HEK293 (cell line): Measurements from ENCODE around the gene ARL8A.

Source experiments
- CTCF ChIA-PET: fragments of 350-600 bp; formaldehyde crosslinking; extraction: SDS; loops from one replicate; lab custom pipeline; 2021; ENCODE audit warnings: antibody characterized with exemption; lab: Yijun Ruan, JAX
- POLR2A ChIA-PET: fragments of 300-600 bp; formaldehyde crosslinking; extraction: SDS; loops from one replicate; lab custom pipeline; 2020; ENCODE audit warnings: antibody characterized with exemption, inconsistent platforms; lab: Yijun Ruan, JAX
- H3K27ac ChIP-seq: fragments of 200-500 bp; sonication (Bioruptor generic); 2 replicates; pipeline ENCODE4 v1.5.1; 2014; ENCODE audit warnings: low read depth, low read length, control low read depth, inconsistent platforms; ENCODE audit errors: extremely low read depth
- H3K36me3 ChIP-seq, 2 experiments: fragments of 200-500 bp in 1 of 2; sonication (Bioruptor generic) in 1 of 2; 1 replicate in 1 of 2; 2 replicates in 1 of 2; pipeline ENCODE4 v1.5.1; 2014 to 2017; ENCODE audit warnings: inconsistent platforms in 2 of 2, low read length in 2 of 2; ENCODE audit not compliant: control insufficient read depth in 2 of 2, insufficient read depth in 1 of 2
- H3K4me1 ChIP-seq: fragments of 200-500 bp; sonication (Bioruptor generic); 2 replicates; pipeline ENCODE4 v1.5.1; 2014; ENCODE audit warnings: mild to moderate bottlenecking, low read length, inconsistent platforms; ENCODE audit not compliant: control insufficient read depth, insufficient read depth
- H3K4me3 ChIP-seq: 2 replicates; pipeline ENCODE4 v1.5.1; 2011; ENCODE audit warnings: low read depth, mild to moderate bottlenecking, control low read depth, low read length, moderate library complexity
- H3K9me3 ChIP-seq: fragments of 200-500 bp; sonication (Bioruptor generic); 2 replicates; pipeline ENCODE4 v1.5.1; 2014; ENCODE audit warnings: low read depth, low read length, inconsistent platforms; ENCODE audit not compliant: control insufficient read depth, insufficient read depth
- EGR2 ChIP-seq: fragments of 450-650 bp; formaldehyde crosslinking; IDR thresholded peaks from 2 replicates; pipeline ENCODE4 v1.5.1; 2016; ENCODE audit warnings: low read depth, missing biosample characterization, missing genetic modification characterization
- GFI1B ChIP-seq: fragments of 450-650 bp; formaldehyde crosslinking; IDR thresholded peaks from 2 replicates; pipeline ENCODE4 v1.5.1; 2016; ENCODE audit warnings: missing biosample characterization, missing genetic modification characterization
- MZF1 ChIP-seq: fragments of 450-650 bp; formaldehyde crosslinking; IDR thresholded peaks from 2 replicates; pipeline ENCODE4 v1.5.1; 2017; ENCODE audit warnings: missing biosample characterization, missing genetic modification characterization, borderline replicate concordance
- SP2 ChIP-seq: fragments of 450-650 bp; formaldehyde crosslinking; IDR thresholded peaks from 2 replicates; pipeline ENCODE4 v1.5.1; 2016; ENCODE audit warnings: missing biosample characterization, missing genetic modification characterization
- ZNF112 ChIP-seq: fragments of 450-650 bp; formaldehyde crosslinking; IDR thresholded peaks from 2 replicates; pipeline ENCODE4 v1.5.0; 2017; ENCODE audit warnings: missing biosample characterization, missing genetic modification characterization
- ZNF146 ChIP-seq: fragments of 450-650 bp; formaldehyde crosslinking; IDR thresholded peaks from 2 replicates; pipeline ENCODE4 v1.5.1; 2016; ENCODE audit warnings: missing biosample characterization, missing genetic modification characterization
- ZNF23 ChIP-seq: fragments of 450-650 bp; formaldehyde crosslinking; IDR thresholded peaks from 2 replicates; pipeline ENCODE4 v1.5.1; 2016; ENCODE audit warnings: missing biosample characterization, missing genetic modification characterization, borderline replicate concordance
- ZNF266 ChIP-seq: fragments of 450-650 bp; formaldehyde crosslinking; IDR thresholded peaks from 2 replicates; pipeline ENCODE4 v1.5.1; 2016; ENCODE audit warnings: missing biosample characterization, missing genetic modification characterization, low read depth
- ZNF335 ChIP-seq: fragments of 450-650 bp; formaldehyde crosslinking; conservative IDR thresholded peaks from 2 replicates; pipeline ENCODE4 v1.5.1; 2016; ENCODE audit warnings: missing biosample characterization, missing genetic modification characterization
- ZNF366 ChIP-seq: fragments of 450-650 bp; formaldehyde crosslinking; conservative IDR thresholded peaks from 2 replicates; pipeline ENCODE4 v1.5.1; 2016; ENCODE audit warnings: missing biosample characterization, missing genetic modification characterization
- ZNF416 ChIP-seq: fragments of 450-650 bp; formaldehyde crosslinking; IDR thresholded peaks from 2 replicates; pipeline ENCODE4 v1.5.1; 2016; ENCODE audit warnings: missing biosample characterization, missing genetic modification characterization
- ZNF433 ChIP-seq: fragments of 450-650 bp; formaldehyde crosslinking; IDR thresholded peaks from 2 replicates; pipeline ENCODE4 v1.5.1; 2016; ENCODE audit warnings: missing biosample characterization, missing genetic modification characterization, low read depth
- ZNF510 ChIP-seq: fragments of 450-650 bp; formaldehyde crosslinking; IDR thresholded peaks from 2 replicates; pipeline ENCODE4 v1.5.1; 2018; ENCODE audit warnings: mild to moderate bottlenecking, missing genetic modification characterization, missing biosample characterization; ENCODE audit not compliant: insufficient replicate concordance
- ZNF529 ChIP-seq: fragments of 450-650 bp; formaldehyde crosslinking; IDR thresholded peaks from 2 replicates; pipeline ENCODE4 v1.5.1; 2017; ENCODE audit warnings: missing genetic modification characterization, missing biosample characterization; ENCODE audit not compliant: insufficient replicate concordance
- ZNF571 ChIP-seq: fragments of 450-650 bp; formaldehyde crosslinking; IDR thresholded peaks from 2 replicates; pipeline ENCODE4 v1.5.0; 2017; ENCODE audit warnings: missing biosample characterization, missing genetic modification characterization
- ZNF585B ChIP-seq: fragments of 450-650 bp; formaldehyde crosslinking; IDR thresholded peaks from 2 replicates; pipeline ENCODE4 v1.5.1; 2016; ENCODE audit warnings: missing biosample characterization, missing genetic modification characterization
- ZNF768 ChIP-seq: fragments of 450-650 bp; formaldehyde crosslinking; IDR thresholded peaks from 2 replicates; pipeline ENCODE4 v1.5.1; 2018; ENCODE audit warnings: missing biosample characterization, mild to moderate bottlenecking, missing genetic modification characterization
- ZXDB ChIP-seq: fragments of 450-650 bp; formaldehyde crosslinking; IDR thresholded peaks from 2 replicates; pipeline ENCODE4 v1.5.1; 2016; ENCODE audit warnings: missing biosample characterization, missing genetic modification characterization
- TF ChIP-seq, protein P1 (sequence below): fragments of 450-650 bp; formaldehyde crosslinking; IDR thresholded peaks from 2 replicates; pipeline ENCODE4; 2016; ENCODE audit warnings: missing biosample characterization, missing genetic modification characterization
- TF ChIP-seq, protein P2 (sequence below): fragments of 450-650 bp; formaldehyde crosslinking; IDR thresholded peaks from 2 replicates; pipeline ENCODE4 v1.5.1; 2016; ENCODE audit warnings: missing biosample characterization, missing genetic modification characterization
- TF ChIP-seq, protein P3 (sequence below): fragments of 450-650 bp; formaldehyde crosslinking; IDR thresholded peaks from 2 replicates; pipeline ENCODE4 v1.5.1; 2016; ENCODE audit warnings: missing biosample characterization, missing genetic modification characterization
- TF ChIP-seq, protein P4 (sequence below): fragments of 450-650 bp; formaldehyde crosslinking; IDR thresholded peaks from 2 replicates; pipeline ENCODE4 v1.5.1; 2016; ENCODE audit warnings: missing biosample characterization, missing genetic modification characterization
- TF ChIP-seq, protein P5 (sequence below): fragments of 450-650 bp; formaldehyde crosslinking; IDR thresholded peaks from 2 replicates; pipeline ENCODE4 v1.5.1; 2016; ENCODE audit warnings: missing biosample characterization, missing genetic modification characterization

The ARL8A gene

DNA sequence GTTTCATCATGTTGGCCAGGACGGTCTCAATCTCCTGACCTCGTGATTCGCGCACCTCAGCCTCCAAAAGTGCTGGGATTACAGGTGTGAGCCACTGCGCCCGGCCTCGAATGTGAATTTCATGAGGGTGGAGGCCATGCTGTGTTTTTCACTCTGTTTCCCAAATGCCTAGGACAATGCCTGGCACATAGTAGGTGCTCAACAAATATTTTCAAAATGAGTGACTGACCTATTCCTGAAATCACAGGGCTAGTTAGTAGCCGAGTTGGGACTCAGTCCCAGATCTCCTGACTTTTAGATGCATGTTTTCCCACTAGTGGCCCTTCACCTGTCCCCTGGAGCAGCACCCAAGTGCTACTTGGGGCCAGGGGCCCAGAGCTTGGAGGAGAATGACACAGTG, 28.2 kb downstream of the ARL8A start:
- H3K27ac ChIP-seq, result no peak overlapping the region

DNA sequence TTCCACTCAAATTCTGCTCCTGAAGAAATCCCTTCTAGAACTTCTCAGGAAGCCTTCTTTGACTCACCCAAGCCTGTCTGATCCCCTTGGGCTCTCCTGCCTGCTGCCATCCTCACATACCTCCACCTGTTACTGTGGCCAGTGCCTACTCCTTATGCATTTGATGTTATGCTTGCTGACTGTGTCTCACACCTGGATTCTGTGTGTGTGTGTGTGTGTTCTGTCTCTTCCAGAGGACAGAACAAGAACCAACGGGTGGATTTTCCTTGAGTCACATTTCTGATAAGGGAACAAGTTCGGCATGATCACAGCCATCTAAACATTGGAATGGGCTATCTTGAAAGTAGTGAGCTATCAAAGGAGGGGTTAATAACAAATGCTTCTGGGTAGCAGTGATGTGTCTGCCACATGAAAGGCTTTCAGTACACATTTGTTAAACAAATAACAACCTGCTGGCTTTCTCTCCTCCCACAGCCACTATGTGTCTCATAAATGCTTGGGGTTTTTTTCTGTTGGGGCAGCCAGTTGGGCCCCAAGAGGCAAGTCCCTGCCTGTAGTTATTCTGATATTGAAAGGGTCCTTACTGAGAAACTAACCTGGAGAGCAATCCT, 30.7 kb downstream of the ARL8A start:
- CTCF ChIA-PET, result interaction anchor here (0.6 to 5.1 kb wide), 8 partner anchors 52 to 748 kb away, joined by 3 to 38 read pairs (median 4); partner anchors contain the start of gene ELF3
- H3K4me1 ChIP-seq, result no peaks in the 10 kb centered on the region
- H3K4me3 ChIP-seq, result no peak overlapping the region
- H3K36me3 ChIP-seq, result no peaks in the 10 kb centered on the region
- POLR2A ChIA-PET, result interaction anchor here (1.7 kb wide), 1 partner anchor 79 kb away, joined by 6 read pairs; no protein-coding TSS in a partner anchor
- no peaks in the 10 kb centered on the region for H3K9me3 ChIP-seq
- H3K27ac ChIP-seq, result no peak overlapping the region
- TF ChIP-seq ZNF416 (tag by site-specific recombination) (no peak), EGR2 (tag by site-specific recombination) (no peak), ZNF585B (tag by site-specific recombination) (no peak), ZNF768 (tag by site-specific recombination) (no peak), ZNF266 (tag by site-specific recombination) (no peak), MZF1 (tag by site-specific recombination) (no peak), ZNF146 (tag by site-specific recombination) (no peak), ZNF433 (tag by site-specific recombination) (no peak), ZNF571 (no peak), ZNF366 (tag by site-specific recombination) (no peak), ZNF529 (tag by site-specific recombination) (no peak)
- TF ChIP-seq, protein P1, sequence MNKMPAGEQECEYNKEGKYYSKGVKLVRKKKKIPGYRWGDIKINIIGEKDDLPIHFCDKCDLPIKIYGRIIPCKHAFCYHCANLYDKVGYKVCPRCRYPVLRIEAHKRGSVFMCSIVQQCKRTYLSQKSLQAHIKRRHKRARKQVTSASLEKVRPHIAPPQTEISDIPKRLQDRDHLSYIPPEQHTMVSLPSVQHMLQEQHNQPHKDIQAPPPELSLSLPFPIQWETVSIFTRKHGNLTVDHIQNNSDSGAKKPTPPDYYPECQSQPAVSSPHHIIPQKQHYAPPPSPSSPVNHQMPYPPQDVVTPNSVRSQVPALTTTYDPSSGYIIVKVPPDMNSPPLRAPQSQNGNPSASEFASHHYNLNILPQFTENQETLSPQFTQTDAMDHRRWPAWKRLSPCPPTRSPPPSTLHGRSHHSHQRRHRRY (tag by site-specific recombination), result no peak
- TF ChIP-seq, protein P2, sequence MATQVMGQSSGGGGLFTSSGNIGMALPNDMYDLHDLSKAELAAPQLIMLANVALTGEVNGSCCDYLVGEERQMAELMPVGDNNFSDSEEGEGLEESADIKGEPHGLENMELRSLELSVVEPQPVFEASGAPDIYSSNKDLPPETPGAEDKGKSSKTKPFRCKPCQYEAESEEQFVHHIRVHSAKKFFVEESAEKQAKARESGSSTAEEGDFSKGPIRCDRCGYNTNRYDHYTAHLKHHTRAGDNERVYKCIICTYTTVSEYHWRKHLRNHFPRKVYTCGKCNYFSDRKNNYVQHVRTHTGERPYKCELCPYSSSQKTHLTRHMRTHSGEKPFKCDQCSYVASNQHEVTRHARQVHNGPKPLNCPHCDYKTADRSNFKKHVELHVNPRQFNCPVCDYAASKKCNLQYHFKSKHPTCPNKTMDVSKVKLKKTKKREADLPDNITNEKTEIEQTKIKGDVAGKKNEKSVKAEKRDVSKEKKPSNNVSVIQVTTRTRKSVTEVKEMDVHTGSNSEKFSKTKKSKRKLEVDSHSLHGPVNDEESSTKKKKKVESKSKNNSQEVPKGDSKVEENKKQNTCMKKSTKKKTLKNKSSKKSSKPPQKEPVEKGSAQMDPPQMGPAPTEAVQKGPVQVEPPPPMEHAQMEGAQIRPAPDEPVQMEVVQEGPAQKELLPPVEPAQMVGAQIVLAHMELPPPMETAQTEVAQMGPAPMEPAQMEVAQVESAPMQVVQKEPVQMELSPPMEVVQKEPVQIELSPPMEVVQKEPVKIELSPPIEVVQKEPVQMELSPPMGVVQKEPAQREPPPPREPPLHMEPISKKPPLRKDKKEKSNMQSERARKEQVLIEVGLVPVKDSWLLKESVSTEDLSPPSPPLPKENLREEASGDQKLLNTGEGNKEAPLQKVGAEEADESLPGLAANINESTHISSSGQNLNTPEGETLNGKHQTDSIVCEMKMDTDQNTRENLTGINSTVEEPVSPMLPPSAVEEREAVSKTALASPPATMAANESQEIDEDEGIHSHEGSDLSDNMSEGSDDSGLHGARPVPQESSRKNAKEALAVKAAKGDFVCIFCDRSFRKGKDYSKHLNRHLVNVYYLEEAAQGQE (tag by site-specific recombination), result no peak

More for the DNA sequence above, 28.2 kb downstream of the ARL8A start:
- TF ChIP-seq GFI1B, result no peak
- no peak for TF ChIP-seq ZNF510
- no peak for TF ChIP-seq ZNF112 (tag by site-specific recombination)
- TF ChIP-seq ZNF335 (tag by site-specific recombination), result no peak
- no peak for TF ChIP-seq ZNF529 (tag by site-specific recombination)
- no peak for TF ChIP-seq ZNF23
- TF ChIP-seq, protein P1 (tag by site-specific recombination), result no peak
- TF ChIP-seq, protein P3, sequence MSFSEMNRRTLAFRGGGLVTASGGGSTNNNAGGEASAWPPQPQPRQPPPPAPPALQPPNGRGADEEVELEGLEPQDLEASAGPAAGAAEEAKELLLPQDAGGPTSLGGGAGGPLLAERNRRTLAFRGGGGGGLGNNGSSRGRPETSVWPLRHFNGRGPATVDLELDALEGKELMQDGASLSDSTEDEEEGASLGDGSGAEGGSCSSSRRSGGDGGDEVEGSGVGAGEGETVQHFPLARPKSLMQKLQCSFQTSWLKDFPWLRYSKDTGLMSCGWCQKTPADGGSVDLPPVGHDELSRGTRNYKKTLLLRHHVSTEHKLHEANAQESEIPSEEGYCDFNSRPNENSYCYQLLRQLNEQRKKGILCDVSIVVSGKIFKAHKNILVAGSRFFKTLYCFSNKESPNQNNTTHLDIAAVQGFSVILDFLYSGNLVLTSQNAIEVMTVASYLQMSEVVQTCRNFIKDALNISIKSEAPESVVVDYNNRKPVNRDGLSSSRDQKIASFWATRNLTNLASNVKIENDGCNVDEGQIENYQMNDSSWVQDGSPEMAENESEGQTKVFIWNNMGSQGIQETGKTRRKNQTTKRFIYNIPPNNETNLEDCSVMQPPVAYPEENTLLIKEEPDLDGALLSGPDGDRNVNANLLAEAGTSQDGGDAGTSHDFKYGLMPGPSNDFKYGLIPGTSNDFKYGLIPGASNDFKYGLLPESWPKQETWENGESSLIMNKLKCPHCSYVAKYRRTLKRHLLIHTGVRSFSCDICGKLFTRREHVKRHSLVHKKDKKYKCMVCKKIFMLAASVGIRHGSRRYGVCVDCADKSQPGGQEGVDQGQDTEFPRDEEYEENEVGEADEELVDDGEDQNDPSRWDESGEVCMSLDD (tag by site-specific recombination), result no peak
- TF ChIP-seq, protein P4, sequence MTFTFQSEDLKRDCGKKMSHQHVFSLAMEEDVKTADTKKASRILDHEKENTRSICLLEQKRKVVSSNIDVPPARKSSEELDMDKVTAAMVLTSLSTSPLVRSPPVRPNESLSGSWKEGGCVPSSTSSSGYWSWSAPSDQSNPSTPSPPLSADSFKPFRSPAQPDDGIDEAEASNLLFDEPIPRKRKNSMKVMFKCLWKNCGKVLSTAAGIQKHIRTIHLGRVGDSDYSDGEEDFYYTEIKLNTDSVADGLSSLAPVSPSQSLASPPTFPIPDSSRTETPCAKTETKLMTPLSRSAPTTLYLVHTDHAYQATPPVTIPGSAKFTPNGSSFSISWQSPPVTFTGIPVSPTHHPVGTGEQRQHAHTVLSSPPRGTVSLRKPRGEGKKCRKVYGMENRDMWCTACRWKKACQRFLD (tag by site-specific recombination), result no peak
- TF ChIP-seq, protein P5, sequence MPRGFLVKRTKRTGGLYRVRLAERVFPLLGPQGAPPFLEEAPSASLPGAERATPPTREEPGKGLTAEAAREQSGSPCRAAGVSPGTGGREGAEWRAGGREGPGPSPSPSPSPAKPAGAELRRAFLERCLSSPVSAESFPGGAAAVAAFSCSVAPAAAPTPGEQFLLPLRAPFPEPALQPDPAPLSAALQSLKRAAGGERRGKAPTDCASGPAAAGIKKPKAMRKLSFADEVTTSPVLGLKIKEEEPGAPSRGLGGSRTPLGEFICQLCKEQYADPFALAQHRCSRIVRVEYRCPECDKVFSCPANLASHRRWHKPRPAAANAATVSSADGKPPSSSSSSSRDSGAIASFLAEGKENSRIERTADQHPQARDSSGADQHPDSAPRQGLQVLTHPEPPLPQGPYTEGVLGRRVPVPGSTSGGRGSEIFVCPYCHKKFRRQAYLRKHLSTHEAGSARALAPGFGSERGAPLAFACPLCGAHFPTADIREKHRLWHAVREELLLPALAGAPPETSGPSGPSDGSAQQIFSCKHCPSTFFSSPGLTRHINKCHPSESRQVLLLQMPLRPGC (tag by site-specific recombination), result no peak
- TF ChIP-seq SP2 (tag by site-specific recombination), result no peak
- no peak for TF ChIP-seq ZXDB (tag by site-specific recombination)
- TF ChIP-seq, all 188 proteins: peak for 0
- Histone ChIP-seq H3K4me3 (no peak overlapping the region), H3K36me3 (no peaks in the 10 kb centered on the region), H3K4me1 (no peaks in the 10 kb centered on the region), H3K9me3 (no peaks in the 10 kb centered on the region)
- ChIA-PET CTCF (interaction anchor here (0.8 kb wide), 1 partner anchor 220 kb away, joined by 3 read pairs; no protein-coding TSS in a partner anchor), POLR2A (no interaction called here)
